IMR-90 (cell line): ENCODE results near the gene ACOXL. TPM values are rescaled to one million over a fixed set of nuclear protein-coding genes. Genes with fewer than 3 reads are reported as not detected.

Experiments used
- ATAC-seq: fragments of 200-7000 bp; cut with Tn5 transposase; 2 replicates; pipeline ENCODE4 v1.9.1; 2020; ENCODE audit warnings: low read depth, mild to moderate bottlenecking, moderate library complexity
- BruUV-seq: library from RNA; stranded (reverse); fragments of 400-500 nt; replicated peaks from 2 replicates; lab custom pipeline; 2021; lab: Mats Ljungman, UMichigan
- CTCF ChIA-PET: fragments of 300-600 bp; formaldehyde crosslinking; extraction: SDS; loops from one replicate; lab custom pipeline; 2021; ENCODE audit warnings: antibody characterized with exemption; lab: Yijun Ruan, JAX
- POLR2A ChIA-PET: fragments of 300-600 bp; sonication (Branson Sonifier 250); formaldehyde crosslinking; loops from one replicate; lab custom pipeline; 2022; ENCODE audit warnings: antibody characterized with exemption; ENCODE audit not compliant: unreplicated experiment; lab: Charles Lee
- DNase-seq: peaks from one replicate; pipeline ENCODE4 v3.0.0; 2013
- H2AFZ ChIP-seq: replicated peaks from 2 replicates; pipeline ENCODE3; 2013; ENCODE audit warnings: low read length, mild to moderate bottlenecking; ENCODE audit not compliant: poor library complexity
- H2AK5ac ChIP-seq: 2 replicates; pipeline ENCODE4 v1.6.1; 2013; ENCODE audit warnings: low read depth, low read length, inconsistent platforms
- H2AK9ac ChIP-seq: replicated peaks from 2 replicates; pipeline ENCODE3; 2013; ENCODE audit warnings: mild to moderate bottlenecking, low read depth, low read length, moderate library complexity; ENCODE audit not compliant: poor library complexity
- H2BK120ac ChIP-seq: 2 replicates; pipeline ENCODE4 v1.6.1; 2013; ENCODE audit warnings: low read depth, low read length, inconsistent platforms
- H2BK15ac ChIP-seq: 3 replicates; pipeline ENCODE4 v1.6.1; 2013; ENCODE audit warnings: low read depth, low read length, inconsistent platforms
- H2BK20ac ChIP-seq: 2 replicates; pipeline ENCODE4 v1.6.1; 2013; ENCODE audit warnings: low read depth, mild to moderate bottlenecking, inconsistent platforms, low read length, moderate library complexity
- H2BK5ac ChIP-seq: 2 replicates; pipeline ENCODE4 v1.6.1; 2013; ENCODE audit warnings: mild to moderate bottlenecking, low read depth, low read length, inconsistent platforms; ENCODE audit not compliant: poor library complexity, severe bottlenecking
- H3K14ac ChIP-seq: replicated peaks from 2 replicates; pipeline ENCODE4 v1.6.1; 2013; ENCODE audit warnings: low read depth, low read length, inconsistent platforms
- H3K18ac ChIP-seq: 2 replicates; pipeline ENCODE4 v1.6.1; 2013; ENCODE audit warnings: low read depth, low read length, control low read depth
- H3K23ac ChIP-seq: 2 replicates; pipeline ENCODE4 v1.6.1; 2013; ENCODE audit warnings: low read depth, low read length, inconsistent platforms
- H3K27ac ChIP-seq: 2 replicates; pipeline ENCODE4 v1.5.1; 2013; ENCODE audit warnings: mild to moderate bottlenecking, control low read depth, low read length; ENCODE audit not compliant: insufficient read depth
- H3K27me3 ChIP-seq: 2 replicates; pipeline ENCODE4 v1.6.1; 2013; ENCODE audit warnings: low read length; ENCODE audit not compliant: control insufficient read depth, insufficient read depth
- H3K36me3 ChIP-seq: 2 replicates; pipeline ENCODE4 v1.6.1; 2013; ENCODE audit warnings: low read length, mixed read lengths; ENCODE audit not compliant: control insufficient read depth, insufficient read depth
- H3K4ac ChIP-seq: 2 replicates; pipeline ENCODE4 v1.6.1; 2013; ENCODE audit warnings: low read depth, low read length, inconsistent platforms
- H3K4me1 ChIP-seq: 2 replicates; pipeline ENCODE4 v1.6.1; 2013; ENCODE audit warnings: low read length, mixed read lengths; ENCODE audit not compliant: control insufficient read depth, insufficient read depth
- H3K4me2 ChIP-seq: 2 replicates; pipeline ENCODE4 v1.6.1; 2013; ENCODE audit warnings: low read depth, mild to moderate bottlenecking, control low read depth, low read length, moderate library complexity
- H3K4me3 ChIP-seq: 2 replicates; pipeline ENCODE4 v1.5.1; 2013; ENCODE audit warnings: low read depth, mild to moderate bottlenecking, control low read depth, low read length, moderate library complexity; ENCODE audit not compliant: insufficient read depth
- H3K56ac ChIP-seq: 2 replicates; pipeline ENCODE4 v1.6.1; 2013; ENCODE audit warnings: low read length, inconsistent platforms; ENCODE audit not compliant: insufficient read depth; ENCODE audit errors: extremely low read depth
- H3K79me1 ChIP-seq, 2 experiments: 2 replicates each; pipeline ENCODE4 v1.6.1; 2013; ENCODE audit warnings: low read length in 2 of 2, inconsistent platforms in 1 of 2, low read depth in 1 of 2
- H3K9ac ChIP-seq: 2 replicates; pipeline ENCODE4 v1.6.1; 2013; ENCODE audit warnings: low read depth, low read length, control low read depth
- H3K9me1 ChIP-seq: 2 replicates; pipeline ENCODE4 v1.6.1; 2013; ENCODE audit warnings: low read length, inconsistent platforms; ENCODE audit not compliant: insufficient read depth
- H3K9me3 ChIP-seq: 2 replicates; pipeline ENCODE4 v1.6.1; 2013; ENCODE audit warnings: low read length; ENCODE audit not compliant: control insufficient read depth, insufficient read depth
- H4K20me1 ChIP-seq: 2 replicates; pipeline ENCODE4 v1.6.1; 2013; ENCODE audit warnings: low read length, inconsistent platforms; ENCODE audit not compliant: insufficient read depth
- H4K5ac ChIP-seq: 2 replicates; pipeline ENCODE4 v1.6.1; 2013; ENCODE audit warnings: mild to moderate bottlenecking, low read depth, low read length, control low read depth
- H4K8ac ChIP-seq, 2 experiments: 2 replicates each; pipeline ENCODE4 v1.6.1; 2013; ENCODE audit warnings: low read depth in 2 of 2, low read length in 2 of 2, control low read depth in 1 of 2, inconsistent platforms in 1 of 2
- H4K91ac ChIP-seq: 2 replicates; pipeline ENCODE4 v1.6.1; 2013; ENCODE audit warnings: low read depth, low read length, inconsistent platforms; ENCODE audit not compliant: insufficient read depth
- BHLHE40 ChIP-seq: fragments of 150-350 bp; IDR thresholded peaks from 2 replicates; pipeline ENCODE4 v1.6.1; 2016; ENCODE audit warnings: mild to moderate bottlenecking, low read depth, low read length
- CEBPB ChIP-seq: IDR thresholded peaks from 2 replicates; pipeline ENCODE4 v1.6.1; 2012; ENCODE audit warnings: low read depth, low read length, improper control_type of control experiment
- CHD1 ChIP-seq: IDR thresholded peaks from 2 replicates; pipeline ENCODE4 v1.6.1; 2012; ENCODE audit warnings: low read depth, low read length, improper control_type of control experiment
- CTCF ChIP-seq: conservative IDR thresholded peaks from 2 replicates; pipeline ENCODE4 v1.5.1; 2012; ENCODE audit warnings: mild to moderate bottlenecking, low read depth, low read length, improper control_type of control experiment
- ELK1 ChIP-seq: fragments of 150-350 bp; IDR thresholded peaks from 2 replicates; pipeline ENCODE4 v1.6.1; 2016; ENCODE audit warnings: low read depth, mild to moderate bottlenecking, low read length, moderate library complexity, borderline replicate concordance
- FOS ChIP-seq: fragments of 150-350 bp; IDR thresholded peaks from 2 replicates; pipeline ENCODE4 v1.6.1; 2016; ENCODE audit warnings: low read depth, low read length
- MAFK ChIP-seq: IDR thresholded peaks from 2 replicates; pipeline ENCODE4 v1.6.1; 2012; ENCODE audit warnings: low read depth, low read length, improper control_type of control experiment
- MAZ ChIP-seq: IDR thresholded peaks from 2 replicates; pipeline ENCODE4 v1.6.1; 2012; ENCODE audit warnings: low read depth, mild to moderate bottlenecking, low read length, improper control_type of control experiment, moderate library complexity, borderline replicate concordance
- MXI1 ChIP-seq: IDR thresholded peaks from 2 replicates; pipeline ENCODE4 v1.6.1; 2012; ENCODE audit warnings: low read depth, mild to moderate bottlenecking, low read length, moderate library complexity, borderline replicate concordance
- POLR2A ChIP-seq: IDR thresholded peaks from 2 replicates; pipeline ENCODE4 v1.6.1; 2012; ENCODE audit warnings: mild to moderate bottlenecking, low read depth, low read length
- RAD21 ChIP-seq: IDR thresholded peaks from 2 replicates; pipeline ENCODE4 v1.6.1; 2012; ENCODE audit warnings: low read length, improper control_type of control experiment
- RFX5 ChIP-seq: IDR thresholded peaks from 2 replicates; pipeline ENCODE4 v1.8.0; 2012; ENCODE audit warnings: low read depth, mild to moderate bottlenecking, low read length, moderate library complexity
- SMC3 ChIP-seq: fragments of 150-350 bp; IDR thresholded peaks from 2 replicates; pipeline ENCODE4 v1.6.1; 2016; ENCODE audit warnings: low read depth, mild to moderate bottlenecking, antibody characterized with exemption, low read length, moderate library complexity
- USF2 ChIP-seq: fragments of 150-350 bp; IDR thresholded peaks from 2 replicates; pipeline ENCODE4 v1.6.1; 2017; ENCODE audit warnings: mild to moderate bottlenecking, antibody characterized with exemption, low read length, low read depth
- WGBS, 2 experiments: methylation state at CpG; one replicate each; pipeline versions ENCODE4 v1.1.5 to v1.1.7; 2013; ENCODE audit warnings: missing lambda C conversion rate in 2 of 2; ENCODE audit not compliant: insufficient read length in 1 of 2; ENCODE audit errors: extremely low coverage in 2 of 2; 5-methylcytosine and 5-hydroxymethylcytosine counted together
- dilution Hi-C: fragments of 300-500 bp; cut with HindIII; formaldehyde crosslinking; loops from one replicate; pipeline ENCODE4 v1.14.3; 2018; ENCODE audit warnings: low sequenced_read_pairs; ENCODE audit not compliant: unreplicated experiment
- in situ Hi-C: fragments of 300-500 bp; cut with MboI; formaldehyde crosslinking; loops from 3 replicates; pipeline ENCODE4 v1.14.3; 2019; ENCODE audit warnings: low sequenced_read_pairs, inconsistent platforms, mixed read lengths
- intact Hi-C: fragments of 100-400 bp; cut with micrococcal nuclease; formaldehyde crosslinking; loops from 2 replicates; pipeline ENCODE4 v1.10.0; 2022
- polyA plus RNA-seq, 3 experiments: library from polyadenylated mRNA; depleted of rRNA; stranded (reverse); fragments of >200 nt; gene quantifications; 2 replicates each; pipeline ENCODE4 v1.2.3, GENCODE V29; 2012; ENCODE audit warnings: low replicate concordance in 1 of 3
- total RNA-seq: library from RNA; depleted of rRNA; stranded (reverse); fragments of >200 nt; gene quantifications from 2 replicates; pipeline ENCODE4 v1.2.3, GENCODE V29; 2012

The ACOXL gene
- total and polyA plus RNA-seq, 2 of the 4 experiments (the other 2 are of a cell fraction) = not detected

- Histone ChIP-seq H2BK15ac (no peak overlapping the region), H3K9me1 (no peaks in the 10 kb centered on the region), H3K23ac (no peak overlapping the region), H3K14ac (no peak overlapping the region), H3K36me3 (no peaks in the 10 kb centered on the region), H2BK120ac (no peak overlapping the region), H3K4ac (no peak overlapping the region), H3K56ac (no peak overlapping the region), H3K4me3 (no peak overlapping the region), H4K8ac (no peak overlapping the region), H3K79me1 (no peaks in the 10 kb centered on the region), H3K27me3 (peaks cover 39% of the 10 kb centered on the region), H2AK9ac (no peak overlapping the region), H2AK5ac (no peak overlapping the region), H3K4me2 (no peak overlapping the region), H3K4me1 (no peaks in the 10 kb centered on the region), H3K9me3 (no peaks in the 10 kb centered on the region), H4K5ac (no peak overlapping the region), H4K20me1 (no peaks in the 10 kb centered on the region), H4K91ac (no peak overlapping the region), H3K18ac (no peak overlapping the region), H2BK5ac (no peak overlapping the region), H2BK20ac (no peak overlapping the region), H2AFZ (no peak overlapping the region), H3K27ac (no peak overlapping the region), H3K9ac (no peak overlapping the region)
- DNase-seq = no peak
- no peak for TF ChIP-seq USF2
- TF ChIP-seq CHD1 = no peak
- no peak for TF ChIP-seq ELK1
- TF ChIP-seq MAFK = no peak
- TF ChIP-seq FOS = no peak
- TF ChIP-seq POLR2A = no peak
- TF ChIP-seq RAD21 = no peak
- TF ChIP-seq CEBPB = no peak
- TF ChIP-seq MXI1 = no peak
- TF ChIP-seq SMC3 = no peak
- no peak for TF ChIP-seq MAZ
- no peak for TF ChIP-seq BHLHE40
- TF ChIP-seq CTCF = no peak
- TF ChIP-seq RFX5 = no peak
- dilution Hi-C loops = no loop called here
- WGBS, 2 experiments = 80% methylated on average over 3 of the region's 5 CpGs; no CpG with 5 or more reads in 1 of the 2 experiments
- POLR2A ChIA-PET = no interaction called here
- ATAC-seq = no peak
- CTCF ChIA-PET = no interaction called here
- in situ Hi-C loops = no loop called here
- BruUV-seq = no TSS peak
- intact Hi-C loops = no loop called here
Observed at GRCh38 chr2:111057045-111057444, 324.7 kb downstream of the ACOXL start.
